D721Med (cell line): ENCODE data around the gene RAPGEF6.

ENCODE experiments used
- DNase-seq: peaks from one replicate; pipeline ENCODE4 v3.0.0; 2011; ENCODE audit warnings: low spot score; ENCODE audit not compliant: insufficient read length
- FAIRE-seq: peaks from 2 replicates; lab custom pipeline; 2011; peaks lifted over from hg19 to GRCh38; lab: Jason Lieb, UNC
- CTCF ChIP-seq: IDR thresholded peaks from 2 replicates; pipeline ENCODE4 v1.5.1; 2012; ENCODE audit warnings: mild to moderate bottlenecking, control low read depth; ENCODE audit not compliant: insufficient read depth; ENCODE audit errors: missing control alignments

RAPGEF6 gene

GRCh38 chr5:131417240-131417869 lies 217.7 kb downstream of the RAPGEF6 start:
- peak; percentile 85 for TF ChIP-seq CTCF
- FAIRE-seq: no peak
- DNase-seq: no peak

GRCh38 chr5:131416729-131417128 lies 218.3 kb downstream of the RAPGEF6 start:
- FAIRE-seq (peak; percentile 32), DNase-seq (no peak)
- no peak for TF ChIP-seq CTCF

GRCh38 chr5:131413605-131414559 lies 221.1 kb downstream of the RAPGEF6 start:
- no peak for DNase-seq
- TF ChIP-seq CTCF: no peak
- FAIRE-seq: no peak

GRCh38 chr5:131406975-131407638 lies 227.9 kb downstream of the RAPGEF6 start:
- no peak for TF ChIP-seq CTCF
- DNase-seq: no peak
- no peak for FAIRE-seq

GRCh38 chr5:131406076-131406475 lies 229.0 kb downstream of the RAPGEF6 start:
- TF ChIP-seq CTCF: no peak
- DNase-seq: no peak
- FAIRE-seq: no peak

GRCh38 chr5:131405674-131406073 lies 229.4 kb downstream of the RAPGEF6 start:
- no peak for TF ChIP-seq CTCF
- DNase-seq (no peak), FAIRE-seq (no peak)
